HG03066 (cell line): ENCODE results near the gene FADD.
"Not testable (repeated sequence)": the region's sequence is repeated elsewhere in the genome, so short reads cannot be mapped to it uniquely, and the experiment has no call there.

Experiments used
- ATAC-seq: cut with Tn5 transposase; IDR thresholded peaks from one replicate; pipeline ENCODE4 v1.9.1; 2021; ENCODE audit warnings: low read depth; ENCODE audit not compliant: unreplicated experiment

Gene FADD

DNA sequence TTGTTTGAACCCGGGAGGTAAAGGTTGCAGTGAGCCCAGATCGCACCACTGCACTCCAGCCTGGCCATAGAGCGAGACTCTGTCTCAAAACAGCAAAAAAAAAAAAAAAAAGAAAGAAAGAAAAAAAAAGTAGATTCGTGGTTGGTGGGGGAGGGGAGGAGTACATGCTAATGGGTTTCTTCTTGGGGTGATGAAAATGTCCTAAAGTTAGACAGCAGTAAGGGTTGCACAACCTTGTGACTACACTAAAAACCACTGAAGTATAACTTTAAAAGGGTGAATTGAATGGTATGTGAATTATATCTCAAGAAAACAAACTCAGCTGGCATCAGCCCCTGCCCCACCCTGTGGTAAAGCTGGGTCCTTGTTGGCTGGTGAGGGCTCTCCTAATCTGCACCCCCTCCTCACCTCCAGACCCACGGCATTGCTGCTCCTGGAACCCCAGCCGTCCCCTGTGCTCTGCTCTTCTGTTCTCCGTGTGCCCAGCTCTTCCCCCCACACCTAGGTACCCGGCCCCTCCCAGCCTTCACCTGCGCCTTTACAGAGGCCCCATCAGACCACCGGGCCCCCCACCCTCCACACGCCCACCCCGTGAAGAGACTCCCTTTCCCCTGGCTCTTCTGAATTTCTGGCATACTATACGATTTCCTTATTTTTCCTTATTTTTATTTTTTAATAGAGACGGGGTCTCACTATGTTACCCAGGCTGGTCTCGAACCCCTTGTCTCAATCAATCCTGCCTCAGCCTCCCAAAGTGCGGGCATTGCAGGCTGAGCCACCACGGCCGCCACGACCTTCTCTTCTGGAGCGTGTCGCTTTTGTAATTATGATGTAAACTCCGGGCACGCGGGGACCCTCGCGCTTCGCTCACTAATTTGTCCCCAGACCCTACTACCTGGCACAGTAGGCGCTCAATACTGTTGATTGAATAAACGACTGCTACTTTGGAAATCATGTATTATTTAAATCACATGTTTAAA, 924 bp upstream of the FADD start:
- no peak for ATAC-seq

GRCh38 chr11:70203751-70204465, 812 bp downstream of the FADD start:
- ATAC-seq, result no peak

DNA sequence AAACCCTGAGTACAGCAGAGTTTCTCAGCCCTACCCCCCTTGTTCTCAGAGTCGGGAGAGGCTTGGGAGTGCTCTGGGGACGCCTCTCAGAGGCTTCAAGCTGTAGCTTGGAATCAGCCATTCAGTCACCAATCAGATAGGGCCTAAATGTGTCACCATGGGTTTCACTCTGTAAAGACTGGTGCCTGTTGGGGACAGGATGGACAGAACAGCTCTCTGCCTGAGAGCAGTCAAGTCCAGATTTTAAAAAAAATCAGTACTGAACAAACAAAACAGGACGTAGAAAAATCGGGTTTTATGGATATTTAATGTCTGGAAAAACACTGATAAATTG, 1.3 kb downstream of the FADD start:
- ATAC-seq, result no peak

GRCh38 chr11:70205049-70205725, 2.1 kb downstream of the FADD start:
- ATAC-seq, result no peak

- ATAC-seq, result no peak
Observed at GRCh38 chr11:70205766-70206165, 2.7 kb downstream of the FADD start.

DNA sequence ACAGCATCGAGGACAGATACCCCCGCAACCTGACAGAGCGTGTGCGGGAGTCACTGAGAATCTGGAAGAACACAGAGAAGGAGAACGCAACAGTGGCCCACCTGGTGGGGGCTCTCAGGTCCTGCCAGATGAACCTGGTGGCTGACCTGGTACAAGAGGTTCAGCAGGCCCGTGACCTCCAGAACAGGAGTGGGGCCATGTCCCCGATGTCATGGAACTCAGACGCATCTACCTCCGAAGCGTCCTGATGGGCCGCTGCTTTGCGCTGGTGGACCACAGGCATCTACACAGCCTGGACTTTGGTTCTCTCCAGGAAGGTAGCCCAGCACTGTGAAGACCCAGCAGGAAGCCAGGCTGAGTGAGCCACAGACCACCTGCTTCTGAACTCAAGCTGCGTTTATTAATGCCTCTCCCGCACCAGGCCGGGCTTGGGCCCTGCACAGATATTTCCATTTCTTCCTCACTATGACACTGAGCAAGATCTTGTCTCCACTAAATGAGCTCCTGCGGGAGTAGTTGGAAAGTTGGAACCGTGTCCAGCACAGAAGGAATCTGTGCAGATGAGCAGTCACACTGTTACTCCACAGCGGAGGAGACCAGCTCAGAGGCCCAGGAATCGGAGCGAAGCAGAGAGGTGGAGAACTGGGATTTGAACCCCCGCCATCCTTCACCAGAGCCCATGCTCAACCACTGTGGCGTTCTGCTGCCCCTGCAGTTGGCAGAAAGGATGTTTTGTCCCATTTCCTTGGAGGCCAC, 3.3 kb downstream of the FADD start:
- ATAC-seq, result no peak

DNA sequence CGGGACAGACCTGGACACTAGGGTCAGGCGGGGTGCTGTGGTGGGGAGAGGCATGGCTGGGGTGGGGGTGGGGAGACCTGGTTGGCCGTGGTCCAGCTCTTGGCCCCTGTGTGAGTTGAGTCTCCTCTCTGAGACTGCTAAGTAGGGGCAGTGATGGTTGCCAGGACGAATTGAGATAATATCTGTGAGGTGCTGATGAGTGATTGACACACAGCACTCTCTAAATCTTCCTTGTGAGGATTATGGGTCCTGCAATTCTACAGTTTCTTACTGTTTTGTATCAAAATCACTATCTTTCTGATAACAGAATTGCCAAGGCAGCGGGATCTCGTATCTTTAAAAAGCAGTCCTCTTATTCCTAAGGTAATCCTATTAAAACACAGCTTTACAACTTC, 3.9 kb downstream of the FADD start:
- no peak for ATAC-seq

DNA sequence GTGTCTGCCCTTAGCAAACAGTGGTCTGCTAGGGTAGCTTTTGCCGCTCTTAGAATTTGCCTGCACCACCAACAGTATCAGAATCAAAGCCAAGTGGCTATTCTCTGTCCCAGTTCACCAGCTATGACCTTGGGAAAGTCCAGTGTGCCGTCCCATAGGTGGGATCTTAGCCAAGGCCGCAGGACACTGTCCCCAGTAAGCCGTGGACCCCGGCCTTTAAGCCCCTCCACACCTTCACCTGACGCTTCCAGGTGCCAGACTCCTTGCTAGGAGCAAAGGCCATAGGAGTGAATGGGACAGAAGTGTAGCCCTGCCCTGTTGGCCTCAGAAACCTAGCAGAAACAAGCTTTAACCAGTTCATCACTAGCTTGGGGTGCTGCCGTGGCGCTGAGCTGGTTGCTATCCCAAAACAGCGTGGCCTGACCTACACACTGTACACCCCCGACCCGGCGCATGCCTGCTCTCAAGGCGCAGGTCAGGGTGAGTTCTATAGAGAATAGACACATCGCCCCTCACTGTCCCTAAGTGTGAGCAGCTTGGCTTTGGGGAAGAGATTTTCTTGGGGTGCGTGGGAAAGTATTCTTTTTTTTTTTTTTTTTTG, 4.5 kb downstream of the FADD start:
- ATAC-seq, result no peak

- ATAC-seq, result no peak
Observed at GRCh38 chr11:70209391-70209912, 6.4 kb downstream of the FADD start.

GRCh38 chr11:70210051-70210501, 7.0 kb downstream of the FADD start:
- no peak for ATAC-seq

- ATAC-seq, result no peak
Observed at GRCh38 chr11:70210530-70210929, 7.4 kb downstream of the FADD start.

DNA sequence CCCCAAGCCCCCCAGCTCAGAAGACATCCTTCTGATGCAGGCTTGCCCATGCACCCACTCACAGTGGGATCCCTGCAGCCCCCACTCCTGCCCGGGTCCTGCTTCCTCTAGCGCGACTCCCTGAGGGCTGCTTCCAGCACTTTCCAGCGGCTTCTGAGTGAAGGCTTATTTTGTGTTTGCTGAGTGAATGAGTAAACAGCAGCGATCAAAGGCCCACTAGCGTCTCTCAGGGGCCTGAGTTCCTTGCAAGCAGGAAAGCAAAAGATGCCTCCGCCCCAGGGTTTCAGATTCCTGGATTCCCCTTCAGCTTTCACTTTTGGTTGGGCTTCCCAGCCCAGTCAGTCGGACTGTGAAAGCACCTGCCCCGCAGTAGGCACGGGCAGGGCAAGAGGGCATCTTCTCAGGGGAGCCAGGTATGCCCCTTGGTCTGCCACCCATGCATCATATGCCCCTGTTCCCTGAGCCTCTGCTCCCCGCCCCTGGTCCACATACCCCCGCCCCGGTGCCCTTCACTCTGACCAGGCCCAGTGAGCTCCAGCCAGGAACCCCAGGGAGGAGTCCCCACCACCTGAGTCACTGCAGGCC, 9.2 kb downstream of the FADD start:
- no peak for ATAC-seq

GRCh38 chr11:70217388-70217787, 14.3 kb downstream of the FADD start:
- ATAC-seq, result not testable (repeated sequence)

- ATAC-seq, result not testable (repeated sequence)
Observed at GRCh38 chr11:70218076-70218475, 15.0 kb downstream of the FADD start.

GRCh38 chr11:70220136-70220535, 17.0 kb downstream of the FADD start:
- ATAC-seq, result no peak

GRCh38 chr11:70220920-70221319, 17.8 kb downstream of the FADD start:
- ATAC-seq, result no peak

DNA sequence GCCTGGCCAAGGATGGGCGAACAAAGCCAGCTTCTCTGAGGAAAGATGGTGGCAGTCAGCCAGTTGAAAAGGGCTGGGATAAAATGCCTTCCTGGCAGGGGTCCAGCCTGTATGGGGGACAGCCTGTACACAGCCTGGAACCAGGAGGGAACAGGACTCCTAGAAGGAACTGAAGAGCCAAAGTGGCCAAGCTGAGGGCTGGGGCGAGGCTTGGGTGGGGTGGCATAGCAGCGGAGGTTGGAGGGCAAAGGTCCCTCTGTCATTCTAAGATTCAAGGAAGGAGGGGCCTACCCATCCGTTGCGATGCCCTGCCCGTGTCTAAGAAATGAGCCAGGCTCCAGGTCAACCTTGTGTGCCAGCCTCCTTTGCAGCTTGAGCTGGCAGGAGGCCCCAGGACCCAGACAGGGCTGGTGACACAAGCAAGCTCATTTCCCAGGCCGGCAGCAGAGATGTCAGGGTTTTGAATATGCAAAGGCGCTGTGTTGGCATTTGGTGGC, 22.6 kb downstream of the FADD start:
- no peak for ATAC-seq

GRCh38 chr11:70226183-70226582, 23.1 kb downstream of the FADD start:
- no peak for ATAC-seq

DNA sequence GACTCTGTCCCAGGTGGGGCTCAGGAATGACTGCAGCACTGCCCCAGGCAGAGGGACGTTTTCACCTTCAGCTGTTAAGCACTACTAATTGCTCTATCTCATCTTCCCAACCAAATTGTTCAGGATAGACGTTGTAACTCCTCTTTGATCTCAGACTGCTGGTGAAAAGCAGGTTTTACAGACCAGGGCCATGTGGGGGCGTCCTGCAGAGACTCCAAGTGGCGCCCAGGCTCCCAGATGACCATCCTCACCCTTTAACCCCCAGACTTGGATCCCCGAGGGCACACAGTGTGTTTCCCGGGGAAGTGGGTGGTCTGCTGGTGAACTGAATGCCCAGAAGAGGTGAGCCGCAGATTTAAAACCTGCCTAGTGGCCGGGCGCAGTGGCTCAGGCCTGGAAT, 23.9 kb downstream of the FADD start:
- ATAC-seq, result no peak
